Skeletal muscle tissue (tissue), 4 donors: ENCODE measurements around the gene NDFIP2. TPM values are rescaled to one million over a fixed set of nuclear protein-coding genes. Genes with fewer than 3 reads are reported as not detected.
"Not testable (repeated sequence)": the region's sequence is repeated elsewhere in the genome, so short reads cannot be mapped to it uniquely, and the experiment has no call there.

Experiments used
- H3K27ac ChIP-seq: one replicate; pipeline ENCODE4 v1.7.0; 2013; ENCODE audit warnings: mild to moderate bottlenecking, low read depth, low read length, inconsistent platforms
- H3K27me3 ChIP-seq, 3 donors: one replicate each; pipeline ENCODE4 v1.7.0; 2013; ENCODE audit warnings: low read length in 3 of 3; ENCODE audit not compliant: control insufficient read depth in 3 of 3, insufficient read depth in 3 of 3
- H3K36me3 ChIP-seq, 3 donors: one replicate each; pipeline ENCODE4 v1.7.0; 2013; ENCODE audit warnings: low read length in 3 of 3; ENCODE audit not compliant: control insufficient read depth in 3 of 3, insufficient read depth in 3 of 3
- H3K4me1 ChIP-seq, 3 donors: one replicate each; pipeline ENCODE4 v1.7.0; 2013; ENCODE audit warnings: low read length in 3 of 3, mild to moderate bottlenecking in 3 of 3; ENCODE audit not compliant: control insufficient read depth in 3 of 3, insufficient read depth in 3 of 3
- H3K4me3 ChIP-seq, 3 donors: one replicate each; pipeline ENCODE4 v1.7.0; 2013; ENCODE audit warnings: low read length in 3 of 3
- H3K9ac ChIP-seq, 3 donors: one replicate each; pipeline ENCODE4 v1.7.0; 2013; ENCODE audit warnings: low read length in 3 of 3, mild to moderate bottlenecking in 3 of 3, moderate library complexity in 2 of 3, low read depth in 1 of 3
- H3K9me3 ChIP-seq, 3 donors: one replicate each; pipeline ENCODE4 v1.7.0; 2013; ENCODE audit warnings: low read length in 3 of 3; ENCODE audit not compliant: control insufficient read depth in 3 of 3
- total RNA-seq: library from RNA; depleted of rRNA; stranded (reverse); fragments of >200 nt; gene quantifications from one replicate; pipeline ENCODE4 v1.2.3, GENCODE V29; 2014
- donor health status: Osteomylitis.

Gene NDFIP2
- total RNA-seq, 1 donor from 2014 or later = 24.0 TPM

- Histone ChIP-seq H3K36me3 (peaks cover 0 to 3% (median 0%) of the 10 kb centered on the region in 3 donors), H3K9ac (no peak overlapping the region), H3K4me1 (peaks cover 0 to 4% (median 0%) of the 10 kb centered on the region in 3 donors), H3K27ac (no peak overlapping the region), H3K27me3 (no peaks in the 10 kb centered on the region), H3K9me3 (no peaks in the 10 kb centered on the region), H3K4me3 (no peak overlapping the region)
Measured at GRCh38 chr13:79543883-79544282, 62.9 kb downstream of the NDFIP2 start.

- Histone ChIP-seq H3K9me3 (no peaks in the 10 kb centered on the region), H3K4me3 (no peak overlapping the region), H3K27me3 (no peaks in the 10 kb centered on the region), H3K36me3 (no peaks in the 10 kb centered on the region), H3K4me1 (no peaks in the 10 kb centered on the region), H3K27ac (no peak overlapping the region), H3K9ac (no peak overlapping the region)
Measured at GRCh38 chr13:79547211-79548195, 66.5 kb downstream of the NDFIP2 start.

GRCh38 chr13:79548902-79549301 is 67.9 kb downstream of the NDFIP2 start:
- Histone ChIP-seq H3K27ac (no peak overlapping the region), H3K4me1 (no peaks in the 10 kb centered on the region), H3K9ac (no peak overlapping the region), H3K9me3 (no peaks in the 10 kb centered on the region), H3K36me3 (no peaks in the 10 kb centered on the region), H3K4me3 (no peak overlapping the region), H3K27me3 (no peaks in the 10 kb centered on the region)

GRCh38 chr13:79549355-79550106 is 68.6 kb downstream of the NDFIP2 start:
- Histone ChIP-seq H3K36me3 (no peaks in the 10 kb centered on the region), H3K9ac (no peak overlapping the region), H3K27ac (no peak overlapping the region), H3K9me3 (no peaks in the 10 kb centered on the region), H3K27me3 (no peaks in the 10 kb centered on the region), H3K4me3 (no peak overlapping the region), H3K4me1 (no peaks in the 10 kb centered on the region)

- Histone ChIP-seq H3K36me3 (no peaks in the 10 kb centered on the region), H3K4me3 (no peak overlapping the region), H3K27me3 (no peaks in the 10 kb centered on the region), H3K27ac (no peak overlapping the region), H3K9me3 (peaks cover 0 to 2% (median 0%) of the 10 kb centered on the region in 3 donors), H3K4me1 (no peaks in the 10 kb centered on the region), H3K9ac (no peak overlapping the region)
Measured at GRCh38 chr13:79557666-79558065, 76.7 kb downstream of the NDFIP2 start.

- Histone ChIP-seq H3K9me3 (peaks cover 0 to 2% (median 0%) of the 10 kb centered on the region in 3 donors), H3K36me3 (no peaks in the 10 kb centered on the region), H3K27ac (no peak overlapping the region), H3K4me3 (no peak overlapping the region), H3K9ac (no peak overlapping the region), H3K4me1 (no peaks in the 10 kb centered on the region), H3K27me3 (no peaks in the 10 kb centered on the region)
Measured at GRCh38 chr13:79560954-79561353, 80.0 kb downstream of the NDFIP2 start.

- no peak overlapping the region for H3K27ac ChIP-seq
- no peaks in the 10 kb centered on the region for H3K27me3 ChIP-seq
- H3K36me3 ChIP-seq = no peaks in the 10 kb centered on the region
- no peak overlapping the region for H3K4me3 ChIP-seq
- no peaks in the 10 kb centered on the region for H3K4me1 ChIP-seq
- peaks cover 0 to 2% (median 0%) of the 10 kb centered on the region in 3 donors for H3K9me3 ChIP-seq
- no peak overlapping the region for H3K9ac ChIP-seq
Measured at GRCh38 chr13:79562557-79562956, 81.6 kb downstream of the NDFIP2 start.

GRCh38 chr13:79566118-79566517 is 85.2 kb downstream of the NDFIP2 start:
- Histone ChIP-seq H3K9me3 (no peaks in the 10 kb centered on the region), H3K9ac (no peak overlapping the region)

GRCh38 chr13:79571147-79571546 is 90.2 kb downstream of the NDFIP2 start:
- Histone ChIP-seq H3K9me3 (no peaks in the 10 kb centered on the region), H3K9ac (no peak overlapping the region), H3K27ac (no peak overlapping the region), H3K36me3 (no peaks in the 10 kb centered on the region), H3K4me1 (no peaks in the 10 kb centered on the region), H3K27me3 (no peaks in the 10 kb centered on the region), H3K4me3 (no peak overlapping the region)

More at GRCh38 chr13:79566118-79566517, 85.2 kb downstream of the NDFIP2 start:
- Histone ChIP-seq H3K4me1 (no peaks in the 10 kb centered on the region), H3K27me3 (no peaks in the 10 kb centered on the region), H3K27ac (no peak overlapping the region), H3K4me3 (no peak overlapping the region), H3K36me3 (no peaks in the 10 kb centered on the region)

GRCh38 chr13:79573892-79574291 is 92.9 kb downstream of the NDFIP2 start:
- not testable (repeated sequence) for H3K27me3 ChIP-seq, H3K9me3 ChIP-seq, H3K4me3 ChIP-seq

More at GRCh38 chr13:79573892-79574291, 92.9 kb downstream of the NDFIP2 start:
- not testable (repeated sequence) for H3K27ac ChIP-seq, H3K4me1 ChIP-seq, H3K36me3 ChIP-seq, H3K9ac ChIP-seq
